ENCODE results near the gene ATRAID.

ATRAID gene

DNA sequence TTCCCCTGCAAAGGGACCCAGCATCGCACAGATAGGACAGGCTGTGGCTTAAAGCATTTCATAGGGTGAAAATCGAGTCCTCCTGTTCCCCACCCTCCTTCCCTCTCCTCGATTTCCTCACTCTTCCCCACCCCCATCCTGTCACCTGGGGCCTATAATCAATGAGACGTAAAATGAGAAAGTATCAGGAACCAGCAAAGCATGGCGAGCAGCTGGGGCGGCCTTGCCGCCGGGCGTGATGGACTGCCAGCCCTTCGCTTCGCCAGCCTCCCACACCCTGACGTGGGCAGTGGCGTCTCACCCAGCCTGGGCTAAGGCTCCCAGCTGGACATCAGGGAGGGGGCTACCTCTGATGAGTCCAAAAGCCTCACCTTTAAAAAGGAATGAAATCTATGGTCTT lies 39.9 kb downstream of the ATRAID start:
- DNase-seq: no peak

- DNase-seq: no peak
These were observed 43.3 kb downstream of the ATRAID start for GRCh38 chr2:27255187-27255586.

DNA sequence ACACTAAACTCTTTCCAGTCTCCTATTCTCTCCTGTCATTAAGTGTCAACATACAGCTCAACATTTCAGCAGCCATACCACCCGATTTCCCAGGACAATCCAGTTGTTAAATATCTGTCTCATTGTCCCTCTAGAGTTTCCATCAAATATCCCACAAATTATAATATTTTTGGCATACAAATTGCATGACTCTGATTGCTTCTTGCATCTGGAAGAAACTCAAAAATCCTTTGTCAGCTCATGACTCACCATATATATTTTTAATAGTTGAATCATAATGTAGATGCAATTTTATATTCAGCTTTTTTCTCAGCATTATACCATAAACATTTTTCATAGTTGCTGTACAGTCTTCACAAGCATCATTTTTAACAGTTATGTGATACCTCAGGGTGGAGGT lies 43.8 kb downstream of the ATRAID start:
- DNase-seq: no peak

- DNase-seq: no peak
These were observed 45.1 kb downstream of the ATRAID start for GRCh38 chr2:27256855-27257454.

- no peak for DNase-seq
These were observed 46.2 kb downstream of the ATRAID start for GRCh38 chr2:27258051-27258450.

- no peak for DNase-seq
These were observed 49.5 kb downstream of the ATRAID start for GRCh38 chr2:27261241-27261925.

GRCh38 chr2:27261926-27262298 lies 50.1 kb downstream of the ATRAID start:
- DNase-seq: no peak

DNA sequence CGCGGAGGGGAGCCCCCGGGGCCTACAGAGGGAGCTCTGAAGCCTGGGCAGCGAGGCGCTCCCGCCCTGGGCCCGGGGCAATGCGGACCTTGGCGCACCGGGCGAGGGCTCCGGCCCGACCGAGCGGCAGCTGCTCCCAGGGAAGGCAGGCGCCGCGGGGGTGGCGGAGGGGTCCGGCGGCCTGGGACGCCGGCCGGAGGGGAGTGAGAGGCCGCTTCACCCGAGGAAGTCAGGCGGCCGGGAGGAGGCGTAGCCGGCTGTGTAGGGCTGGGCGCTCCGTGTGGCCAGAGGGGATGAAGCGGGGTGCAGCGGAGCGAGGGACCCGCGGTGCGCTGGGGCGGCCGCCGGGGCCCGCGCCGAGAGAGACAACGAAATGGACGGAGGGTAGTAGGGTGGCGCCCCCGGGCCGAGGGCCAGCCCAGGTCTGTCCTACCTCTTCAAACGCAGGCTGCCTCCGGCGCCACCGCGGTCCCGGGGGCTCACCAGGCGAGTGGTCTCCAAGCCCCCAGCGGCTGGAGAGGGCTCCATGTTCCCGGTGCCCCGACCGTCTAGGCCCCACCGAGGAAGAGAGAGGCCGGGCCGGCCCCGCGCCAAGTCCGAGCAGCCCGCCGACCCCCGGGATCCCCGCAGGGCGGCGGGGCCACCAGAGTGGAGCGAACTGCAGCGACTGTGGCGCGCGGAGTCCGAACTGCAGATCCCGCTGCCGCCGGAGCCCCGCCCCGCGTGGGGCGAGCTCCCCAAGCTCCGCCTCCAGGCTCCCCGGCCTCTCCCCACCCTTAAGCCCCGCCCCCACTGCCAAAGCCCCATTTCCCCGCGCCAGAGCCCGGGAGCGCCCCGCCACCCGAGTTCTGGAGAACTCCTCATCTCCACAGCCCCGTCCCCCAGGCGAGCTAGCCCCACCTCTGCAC lies 50.8 kb downstream of the ATRAID start, which contains the start of gene SLC30A3:
TSS of gene SLC30A3 (minus strand) at position 669 of the 908 bp plus-strand sequence. CDS start at position 528, 141 bp downstream.
- DNase-seq: peak; percentile 73

DNA sequence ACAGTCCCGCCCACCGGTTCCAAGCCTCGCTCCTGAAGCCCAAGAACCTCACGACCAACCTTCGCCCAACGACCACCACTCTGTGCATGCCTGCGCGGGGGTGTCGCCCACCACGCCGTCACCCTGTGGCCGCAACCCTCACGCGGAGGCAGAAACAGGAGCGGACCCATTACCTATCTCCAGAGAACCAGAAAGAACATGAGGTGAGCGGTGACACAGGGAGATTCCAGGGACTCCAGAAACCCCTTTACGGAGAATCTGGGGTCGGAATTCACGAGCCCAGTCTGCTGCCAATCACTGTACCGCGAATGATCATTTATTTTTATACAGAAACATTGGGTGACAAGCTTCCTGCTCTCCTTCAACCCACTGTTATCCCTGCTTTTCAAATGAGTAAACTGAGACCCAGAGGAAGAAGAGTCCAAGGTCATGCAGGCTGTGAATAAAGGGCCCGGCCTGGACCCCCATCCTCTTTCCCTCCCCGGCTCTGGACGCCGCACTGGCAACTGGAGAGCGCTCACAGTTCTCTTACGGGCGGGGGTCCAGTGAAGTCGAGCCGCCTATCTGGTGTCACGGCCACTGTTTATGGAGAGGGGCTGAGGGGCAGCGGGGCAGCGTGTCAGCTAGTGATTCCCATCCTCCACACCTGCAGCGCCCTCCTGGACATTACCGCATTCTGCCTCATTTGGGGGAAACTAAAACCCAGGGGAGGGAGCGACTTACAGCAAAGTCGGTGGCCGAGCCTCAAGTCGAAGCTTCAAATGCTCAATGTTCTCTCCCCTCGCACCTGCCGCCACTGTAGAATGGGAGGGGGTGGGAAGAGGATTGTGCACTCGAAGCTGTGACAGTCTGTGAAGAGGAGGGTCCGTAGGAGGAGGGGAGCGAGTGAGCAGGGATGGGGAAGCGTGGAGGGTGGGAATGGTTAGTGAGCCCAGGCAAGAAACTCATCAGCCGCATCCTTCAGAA lies 51.7 kb downstream of the ATRAID start:
- DNase-seq: peak; percentile 69

GRCh38 chr2:27264253-27264752 lies 52.5 kb downstream of the ATRAID start:
- peak; percentile 71 for DNase-seq

DNA sequence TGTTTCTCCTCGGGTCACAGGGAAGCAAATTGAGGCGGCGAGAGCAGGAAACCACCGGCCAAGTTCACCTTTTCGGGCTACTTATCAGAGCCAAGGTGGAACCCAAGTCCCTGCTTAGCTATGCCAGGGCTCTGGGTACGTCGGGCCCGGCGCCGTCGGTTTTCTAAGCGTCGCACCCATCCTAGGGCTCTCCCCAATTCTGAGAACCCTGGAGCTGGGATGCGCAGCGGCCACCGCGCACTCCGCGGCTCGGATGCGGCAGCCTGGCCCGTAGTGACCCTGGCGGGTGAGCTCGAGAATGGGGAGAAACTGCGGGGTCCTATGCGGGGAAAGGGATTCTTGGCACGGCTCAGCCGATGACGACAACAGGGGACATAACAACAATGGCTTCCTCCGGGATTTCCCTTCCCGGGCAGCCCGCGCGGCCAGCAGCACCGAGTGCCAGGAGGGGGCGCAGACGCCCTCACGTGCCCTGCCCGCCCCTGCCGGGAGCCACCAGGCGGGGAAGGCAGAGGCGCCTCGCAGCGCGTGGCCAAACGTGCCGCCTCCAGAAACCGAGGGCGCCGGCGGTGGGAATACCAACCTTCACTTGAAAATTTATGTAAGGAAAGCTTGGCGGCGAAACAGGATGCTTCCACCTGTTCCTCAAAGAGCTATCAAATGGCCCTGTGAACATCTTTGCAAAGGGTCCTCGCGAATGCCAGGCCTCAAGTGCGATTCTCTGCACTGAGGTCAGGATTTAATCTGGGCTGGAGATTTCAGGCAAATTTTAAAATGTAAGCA lies 53.1 kb downstream of the ATRAID start:
- DNase-seq: peak; percentile 88

- no peak for DNase-seq
These were observed 53.7 kb downstream of the ATRAID start for GRCh38 chr2:27265536-27265870.

Measured in NCI-H82 (cell line).